GM12801 (cell line): Measurements from ENCODE around the gene COL9A3.

Source experiments
- CTCF ChIP-seq: IDR thresholded peaks from one replicate; pipeline ENCODE4 v1.5.1; 2011; ENCODE audit warnings: control low read depth; ENCODE audit not compliant: insufficient read length; ENCODE audit errors: extremely low read depth

The COL9A3 gene

GRCh38 chr20:62794007-62794724 lies 22.7 kb upstream of the COL9A3 start:
- TF ChIP-seq CTCF = no peak

- TF ChIP-seq CTCF = no peak
Observed at GRCh38 chr20:62795023-62795761, 21.7 kb upstream of the COL9A3 start.

- TF ChIP-seq CTCF = no peak
Observed at GRCh38 chr20:62796699-62797491, 20.0 kb upstream of the COL9A3 start.

GRCh38 chr20:62797671-62798532 lies 18.9 kb upstream of the COL9A3 start:
- TF ChIP-seq CTCF = no peak

- no peak for TF ChIP-seq CTCF
Observed at GRCh38 chr20:62799036-62799435, 17.8 kb upstream of the COL9A3 start.

GRCh38 chr20:62799459-62799858 lies 17.4 kb upstream of the COL9A3 start:
- TF ChIP-seq CTCF = no peak
